ENCODE results near the gene PCSK2. TPM values are rescaled to one million over a fixed set of nuclear protein-coding genes. Genes with fewer than 3 reads are reported as not detected.

Gene PCSK2
- total and polyA plus RNA-seq, 2 donors (not counting 3 experiments of a cell fraction or from before 2014, with no cell fraction given) = not detected

- Histone ChIP-seq H3K27me3 (ENCODE audit: control insufficient read depth in 2 of 2, insufficient read depth in 2 of 2, low read length in 2 of 2) (no peaks in the 10 kb centered on the region), H3K4me1 (ENCODE audit: control insufficient read depth, extremely low read depth, insufficient read depth, low read length) (peaks cover 15% of the 10 kb centered on the region), H4K20me1 (replicated peaks; ENCODE audit: control insufficient read depth, extremely low read depth, insufficient read depth, low read length) (no peaks in the 10 kb centered on the region), H3K4me3 (replicated peaks in 1 of 3; ENCODE audit: insufficient read depth in 1 of 3, low read depth in 1 of 3, low read length in 3 of 3) (peak within 1 kb of the TSS; percentile 16 to 47 (median 45)), H3K9me3 (replicated peaks; ENCODE audit: control insufficient read depth, insufficient read depth, low read length) (no peaks in the 10 kb centered on the region), H3K27ac (ENCODE audit: insufficient read depth, low read depth, low read length) (peak within 1 kb of the TSS; percentile 41), H3K9me1 (replicated peaks; ENCODE audit: control insufficient read depth, extremely low read depth, insufficient read depth, low read length) (no peaks in the 10 kb centered on the region), H2AFZ (ENCODE audit: low read depth, low read length) (peak within 1 kb of the TSS; percentile 78), H3K4me2 (ENCODE audit: insufficient read depth, low read length) (peak within 1 kb of the TSS; percentile 81), H3K9ac (replicated peaks; ENCODE audit: extremely low read depth, insufficient read depth, low read length) (peak within 1 kb of the TSS; percentile 49), H3K79me2 (ENCODE audit: control insufficient read depth, insufficient read depth, low read length) (no peaks in the 10 kb centered on the region), H3K36me3 (ENCODE audit: control insufficient read depth in 2 of 2, extremely low read depth in 1 of 2, insufficient read depth in 2 of 2, low read length in 2 of 2) (no peaks in the 10 kb centered on the region)
- peak; percentile 41 for TF ChIP-seq POLR2A (IDR thresholded peaks at IDR 0.05; ENCODE audit: low read depth, low read length)
- TF ChIP-seq FOS (IDR thresholded peaks at IDR 0.05; ENCODE audit: borderline replicate concordance, insufficient read depth, low read length) = no peak
- peak; percentile 54 for TF ChIP-seq POLR2AphosphoS5 (IDR thresholded peaks at IDR 0.05; ENCODE audit: insufficient read depth, low read depth, low read length)
- peak; percentile 58 for TF ChIP-seq JUN (IDR thresholded peaks at IDR 0.05; ENCODE audit: borderline replicate concordance, insufficient read depth, insufficient read length, low read depth)
- TSS peak; percentile 63 for BruUV-seq (replicated peaks)
- ChIA-PET CTCF (interaction anchor here (0.9 to 3.6 kb wide), 14 partner anchors 8 to 408 kb away, joined by 3 to 44 read pairs (median 4); partner anchors contain the start of gene DSTN), POLR2A (interaction anchor here (1.0 kb wide), 1 partner anchor 39 kb away, joined by 5 read pairs; the partner anchor contains the start of gene DSTN)
- intact Hi-C loops (cut with micrococcal nuclease) = loop anchor here (1.0 to 10.0 kb wide), 7 partner anchors 11 to 464 kb away; partner anchors contain the start of gene RRBP1
- peak; percentile 72 for DNase-seq (ENCODE audit: low read depth, low spot score)
- FAIRE-seq = peak; percentile 15
- dilution Hi-C loops (cut with MboI; ENCODE audit: extremely low pct_ligation_motif_present, low sequenced_read_pairs) = no loop called here
Observed at GRCh38 chr20:17530716-17531664, 304.1 kb downstream of the PCSK2 start, which contains the start of gene BFSP1. Gene BFSP1 (minus strand): TSS chr20:17531379. CDS start chr20:17531329, 50 bp downstream.

GRCh38 chr20:17531665-17532025 lies 304.8 kb downstream of the PCSK2 start:
- Histone ChIP-seq H3K4me3 (replicated peaks in 1 of 3; ENCODE audit: insufficient read depth in 1 of 3, low read depth in 1 of 3, low read length in 3 of 3) (peak overlapping the region; percentile 16 to 47 (median 45)), H3K9me3 (replicated peaks; ENCODE audit: control insufficient read depth, insufficient read depth, low read length) (no peaks in the 10 kb centered on the region), H3K27ac (ENCODE audit: insufficient read depth, low read depth, low read length) (peak overlapping the region; percentile 41), H3K79me2 (ENCODE audit: control insufficient read depth, insufficient read depth, low read length) (no peaks in the 10 kb centered on the region), H3K9me1 (replicated peaks; ENCODE audit: control insufficient read depth, extremely low read depth, insufficient read depth, low read length) (no peaks in the 10 kb centered on the region), H3K4me1 (ENCODE audit: control insufficient read depth, extremely low read depth, insufficient read depth, low read length) (peaks cover 15% of the 10 kb centered on the region), H3K36me3 (ENCODE audit: control insufficient read depth in 2 of 2, extremely low read depth in 1 of 2, insufficient read depth in 2 of 2, low read length in 2 of 2) (no peaks in the 10 kb centered on the region), H4K20me1 (replicated peaks; ENCODE audit: control insufficient read depth, extremely low read depth, insufficient read depth, low read length) (no peaks in the 10 kb centered on the region), H3K4me2 (ENCODE audit: insufficient read depth, low read length) (peak overlapping the region; percentile 81), H3K9ac (replicated peaks; ENCODE audit: extremely low read depth, insufficient read depth, low read length) (peak overlapping the region; percentile 49), H2AFZ (ENCODE audit: low read depth, low read length) (peak overlapping the region; percentile 78), H3K27me3 (ENCODE audit: control insufficient read depth in 2 of 2, insufficient read depth in 2 of 2, low read length in 2 of 2) (no peaks in the 10 kb centered on the region)
- FAIRE-seq = peak; percentile 55
- POLR2A ChIA-PET = interaction anchor here (1.0 kb wide), 1 partner anchor 39 kb away, joined by 5 read pairs; the partner anchor contains the start of gene DSTN
- intact Hi-C loops (cut with micrococcal nuclease) = loop anchor here (1.0 to 10.0 kb wide), 7 partner anchors 11 to 463 kb away; partner anchors contain the start of gene RRBP1
- DNase-seq (ENCODE audit: low read depth, low spot score) = no peak
- no peak for TF ChIP-seq JUN (IDR thresholded peaks at IDR 0.05; ENCODE audit: borderline replicate concordance, insufficient read depth, insufficient read length, low read depth)
- dilution Hi-C loops (cut with MboI; ENCODE audit: extremely low pct_ligation_motif_present, low sequenced_read_pairs) = no loop called here
- no TSS peak for BruUV-seq (replicated peaks)
- CTCF ChIA-PET = interaction anchor here (0.9 to 3.6 kb wide), 9 partner anchors 9 to 407 kb away, joined by 3 to 44 read pairs (median 6); partner anchors contain the start of gene DSTN

Measured in endothelial cell of umbilical vein (primary cell).